ENCODE measurements around the gene ARNT2. TPM values are rescaled to one million over a fixed set of nuclear protein-coding genes. Genes with fewer than 3 reads are reported as not detected.

ARNT2 gene
- polyA plus RNA-seq, 12 donors, result 6.5 to 11.3 (median 7.2) TPM; not detected in 1

Other genes with a start within 250 kb of the ARNT2 start
- 1 to 10 TPM in 5 of 12 donors, under 1 TPM in 6, not detected in 1; 0.69 to 2.1 (median 0.93) TPM for gene CTXND1, start 152.2 kb upstream of the ARNT2 start, polyA plus RNA-seq (ENCODE audit: insufficient read length in 12 of 12)

All from muscle of arm (tissue), 12 donors.